PC-3 (cell line): Measurements from ENCODE around the gene OR51G1. TPM values are rescaled to one million over a fixed set of nuclear protein-coding genes. Genes with fewer than 3 reads are reported as not detected.

Experiments
- total RNA-seq: library from RNA; depleted of rRNA; stranded (reverse); fragments of >200 nt; gene quantifications from 2 replicates; pipeline ENCODE4 v1.2.3, GENCODE V29; 2014; rRNA removed

Gene OR51G1
- total RNA-seq, 1 experiment from 2014 or later = not detected

Other genes starting within 250 kb of the OR51G1 start
- gene OR51E2, start 226.5 kb downstream of the OR51G1 start, total RNA-seq = not detected in 2 replicates
- not detected in 2 replicates for gene MMP26, start 219.6 kb downstream of the OR51G1 start, total RNA-seq
- not detected in 2 replicates for gene OR51F1, start 154.4 kb downstream of the OR51G1 start, total RNA-seq
- not detected in 2 replicates for gene OR52R1, start 120.0 kb downstream of the OR51G1 start, total RNA-seq
- gene OR51F2, start 103.0 kb downstream of the OR51G1 start, total RNA-seq = not detected in 2 replicates
- not detected in 2 replicates for gene OR51S1, start 75.1 kb downstream of the OR51G1 start, total RNA-seq
- not detected in 2 replicates for gene OR51T1, start 42.4 kb downstream of the OR51G1 start, total RNA-seq
- not detected in 2 replicates for gene OR51A7, start 20.6 kb downstream of the OR51G1 start, total RNA-seq
- not detected in 2 replicates for gene OR51G2, start 5.0 kb downstream of the OR51G1 start, total RNA-seq
- not detected in 2 replicates for gene OR51A4, start 23.3 kb upstream of the OR51G1 start, total RNA-seq
- not detected in 2 replicates for gene OR51A2, start 31.4 kb upstream of the OR51G1 start, total RNA-seq
- gene OR51L1, start 70.5 kb upstream of the OR51G1 start, total RNA-seq = not detected in 2 replicates
- gene OR52J3, start 122.2 kb upstream of the OR51G1 start, total RNA-seq = not detected in 2 replicates
- gene OR52E2, start 135.3 kb upstream of the OR51G1 start, total RNA-seq = not detected in 2 replicates
- gene OR52E1, start 145.2 kb upstream of the OR51G1 start, total RNA-seq = not detected in 2 replicates
- gene OR52A5, start 214.0 kb upstream of the OR51G1 start, total RNA-seq = not detected in 2 replicates
- not detected in 2 replicates for gene OR52A1, start 230.4 kb upstream of the OR51G1 start, total RNA-seq